HG03521 (cell line): ENCODE results near the gene RIC3.

Source experiments
- ATAC-seq: cut with Tn5 transposase; IDR thresholded peaks from one replicate; pipeline ENCODE4 v1.9.1; 2021; ENCODE audit warnings: mild to moderate bottlenecking, moderate library complexity; ENCODE audit not compliant: unreplicated experiment

The RIC3 gene

GRCh38 chr11:8105666-8106065, 63.2 kb downstream of the RIC3 start:
- no peak for ATAC-seq

GRCh38 chr11:8105133-8105532, 63.7 kb downstream of the RIC3 start:
- ATAC-seq: no peak

GRCh38 chr11:8103909-8104308, 64.9 kb downstream of the RIC3 start:
- no peak for ATAC-seq

GRCh38 chr11:8102965-8103364, 65.9 kb downstream of the RIC3 start:
- ATAC-seq: no peak

- no peak for ATAC-seq
These were observed 66.4 kb downstream of the RIC3 start for GRCh38 chr11:8102296-8102915.

GRCh38 chr11:8101421-8101820, 67.4 kb downstream of the RIC3 start:
- no peak for ATAC-seq

GRCh38 chr11:8100605-8101004, 68.2 kb downstream of the RIC3 start:
- ATAC-seq: no peak

- no peak for ATAC-seq
These were observed 68.7 kb downstream of the RIC3 start for GRCh38 chr11:8100158-8100557.

- no peak for ATAC-seq
These were observed 69.4 kb downstream of the RIC3 start for GRCh38 chr11:8099291-8099899.

- ATAC-seq: no peak
These were observed 69.9 kb downstream of the RIC3 start for GRCh38 chr11:8098879-8099278.

- ATAC-seq: no peak
These were observed 70.5 kb downstream of the RIC3 start for GRCh38 chr11:8098361-8098760.

GRCh38 chr11:8097926-8098325, 70.9 kb downstream of the RIC3 start:
- no peak for ATAC-seq

GRCh38 chr11:8097468-8097867, 71.4 kb downstream of the RIC3 start:
- no peak for ATAC-seq

GRCh38 chr11:8097062-8097461, 71.8 kb downstream of the RIC3 start:
- ATAC-seq: no peak

- ATAC-seq: no peak
These were observed 72.2 kb downstream of the RIC3 start for GRCh38 chr11:8096575-8096974.

GRCh38 chr11:8095806-8096522, 72.9 kb downstream of the RIC3 start:
- no peak for ATAC-seq

- no peak for ATAC-seq
These were observed 73.5 kb downstream of the RIC3 start for GRCh38 chr11:8095371-8095770.

- ATAC-seq: no peak
These were observed 74.2 kb downstream of the RIC3 start for GRCh38 chr11:8094656-8095055.

- no peak for ATAC-seq
These were observed 74.8 kb downstream of the RIC3 start for GRCh38 chr11:8093931-8094575.

- ATAC-seq: peak; percentile 68
These were observed 76.0 kb downstream of the RIC3 start for GRCh38 chr11:8092587-8093424.

- no peak for ATAC-seq
These were observed 77.1 kb downstream of the RIC3 start for GRCh38 chr11:8091721-8092120.
